ENCODE measurements around the gene FOXP1.

- no peak for TF ChIP-seq CTCF (IDR thresholded peaks at IDR 0.05)
- TF ChIP-seq POLR2A (IDR thresholded peaks at IDR 0.05), result no peak
These were observed 119.9 kb downstream of the FOXP1 start for GRCh38 chr3:71463617-71464016.

All from uterus (tissue), 2 donors.